SKM-1 treated with dmso at 0.1 percent for 144 hours (cell line): Measurements from ENCODE around the gene TMEM200A.

Experiments used
- DNase-seq: peaks from one replicate; lab custom pipeline; 2025; ENCODE audit not compliant: unreplicated experiment; lab: John Stamatoyannopoulos, UW

TMEM200A gene

GRCh38 chr6:130377371-130377770 is 11.6 kb downstream of the TMEM200A start:
- DNase-seq = no peak

GRCh38 chr6:130377915-130378314 is 12.1 kb downstream of the TMEM200A start:
- DNase-seq = no peak

GRCh38 chr6:130379223-130379622 is 13.4 kb downstream of the TMEM200A start:
- DNase-seq = no peak

GRCh38 chr6:130381012-130381411 is 15.2 kb downstream of the TMEM200A start:
- no peak for DNase-seq

GRCh38 chr6:130381459-130382380 is 15.9 kb downstream of the TMEM200A start:
- no peak for DNase-seq

GRCh38 chr6:130382872-130383490 is 17.2 kb downstream of the TMEM200A start:
- no peak for DNase-seq

- no peak for DNase-seq
These were observed 19.4 kb downstream of the TMEM200A start for GRCh38 chr6:130385064-130385695.

GRCh38 chr6:130389142-130389541 is 23.3 kb downstream of the TMEM200A start:
- DNase-seq = no peak

- DNase-seq = no peak
These were observed 25.1 kb downstream of the TMEM200A start for GRCh38 chr6:130390890-130391289.

GRCh38 chr6:130393306-130393705 is 27.5 kb downstream of the TMEM200A start:
- no peak for DNase-seq

GRCh38 chr6:130394246-130394645 is 28.4 kb downstream of the TMEM200A start:
- DNase-seq = no peak

- DNase-seq = no peak
These were observed 29.3 kb downstream of the TMEM200A start for GRCh38 chr6:130395164-130395563.

GRCh38 chr6:130396722-130397121 is 30.9 kb downstream of the TMEM200A start:
- no peak for DNase-seq

- no peak for DNase-seq
These were observed 39.7 kb downstream of the TMEM200A start for GRCh38 chr6:130405549-130405948.

GRCh38 chr6:130407032-130407431 is 41.2 kb downstream of the TMEM200A start:
- no peak for DNase-seq

- DNase-seq = no peak
These were observed 43.7 kb downstream of the TMEM200A start for GRCh38 chr6:130409418-130410100.

- DNase-seq = no peak
These were observed 45.7 kb downstream of the TMEM200A start for GRCh38 chr6:130411481-130411880.

- DNase-seq = no peak
These were observed 46.9 kb downstream of the TMEM200A start for GRCh38 chr6:130412556-130413290.

GRCh38 chr6:130417951-130418350 is 52.1 kb downstream of the TMEM200A start:
- no peak for DNase-seq

- no peak for DNase-seq
These were observed 55.1 kb downstream of the TMEM200A start for GRCh38 chr6:130420911-130421310.

GRCh38 chr6:130421585-130421984 is 55.8 kb downstream of the TMEM200A start:
- no peak for DNase-seq
